Forelimb muscle (tissue), 1 donor: ENCODE results near the gene RNF186. TPM values are rescaled to one million over a fixed set of nuclear protein-coding genes. Genes with fewer than 3 reads are reported as not detected.

ENCODE experiments used
- polyA plus RNA-seq: library from polyadenylated mRNA; unstranded; fragments of 120-200 nt; gene quantifications from one replicate; pipeline ENCODE4 v1.2.1, GENCODE V29; 2013; ENCODE audit not compliant: insufficient read length

RNF186 gene
- polyA plus RNA-seq, 1 donor: 0.20 TPM

Other genes starting within 250 kb of the RNF186 start
- gene NBL1, start 171.0 kb downstream of the RNF186 start, polyA plus RNA-seq: 28.2 TPM
- gene HTR6, start 150.4 kb downstream of the RNF186 start, polyA plus RNA-seq: not detected
- gene TMCO4, start 15.4 kb downstream of the RNF186 start, polyA plus RNA-seq: 3.0 TPM
- 7.9 TPM for gene OTUD3, start 67.1 kb upstream of the RNF186 start, polyA plus RNA-seq
- gene PLA2G2E, start 108.3 kb upstream of the RNF186 start, polyA plus RNA-seq: not detected
- 0.57 TPM for gene PLA2G2A, start 164.3 kb upstream of the RNF186 start, polyA plus RNA-seq